ENCODE measurements around the gene RCSD1.

DNA sequence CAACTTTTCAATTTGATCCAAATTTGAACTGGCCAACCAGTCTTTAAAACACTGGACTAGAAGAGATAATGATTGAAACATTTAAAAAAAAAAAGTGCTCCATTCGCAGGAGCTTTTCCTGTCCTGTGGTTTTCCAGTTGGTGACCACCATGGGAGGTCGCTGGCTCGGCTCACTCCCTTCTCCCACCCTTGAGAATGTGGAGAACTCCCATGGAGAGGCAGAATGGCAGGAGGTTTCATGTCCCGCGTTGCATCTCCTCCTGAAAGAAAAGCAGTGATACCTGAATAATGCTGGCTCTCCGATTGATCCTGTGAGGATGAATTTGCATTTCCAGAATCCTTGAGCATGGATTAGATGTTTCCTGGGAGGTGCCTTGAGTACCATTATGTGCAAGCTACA is 75.2 kb downstream of the RCSD1 start:
- TF ChIP-seq, protein P1, sequence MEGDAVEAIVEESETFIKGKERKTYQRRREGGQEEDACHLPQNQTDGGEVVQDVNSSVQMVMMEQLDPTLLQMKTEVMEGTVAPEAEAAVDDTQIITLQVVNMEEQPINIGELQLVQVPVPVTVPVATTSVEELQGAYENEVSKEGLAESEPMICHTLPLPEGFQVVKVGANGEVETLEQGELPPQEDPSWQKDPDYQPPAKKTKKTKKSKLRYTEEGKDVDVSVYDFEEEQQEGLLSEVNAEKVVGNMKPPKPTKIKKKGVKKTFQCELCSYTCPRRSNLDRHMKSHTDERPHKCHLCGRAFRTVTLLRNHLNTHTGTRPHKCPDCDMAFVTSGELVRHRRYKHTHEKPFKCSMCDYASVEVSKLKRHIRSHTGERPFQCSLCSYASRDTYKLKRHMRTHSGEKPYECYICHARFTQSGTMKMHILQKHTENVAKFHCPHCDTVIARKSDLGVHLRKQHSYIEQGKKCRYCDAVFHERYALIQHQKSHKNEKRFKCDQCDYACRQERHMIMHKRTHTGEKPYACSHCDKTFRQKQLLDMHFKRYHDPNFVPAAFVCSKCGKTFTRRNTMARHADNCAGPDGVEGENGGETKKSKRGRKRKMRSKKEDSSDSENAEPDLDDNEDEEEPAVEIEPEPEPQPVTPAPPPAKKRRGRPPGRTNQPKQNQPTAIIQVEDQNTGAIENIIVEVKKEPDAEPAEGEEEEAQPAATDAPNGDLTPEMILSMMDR (IDR thresholded peaks at IDR 0.05; ENCODE audit: borderline replicate concordance, extremely low read depth, low read length, poor library complexity, severe bottlenecking) = no peak
- TF ChIP-seq EZH2 (IDR thresholded peaks at IDR 0.05; ENCODE audit: borderline replicate concordance, low read depth, low read length, severe bottlenecking) = no peak
